ENCODE data around the gene PKD1L1.

PKD1L1 gene

DNA sequence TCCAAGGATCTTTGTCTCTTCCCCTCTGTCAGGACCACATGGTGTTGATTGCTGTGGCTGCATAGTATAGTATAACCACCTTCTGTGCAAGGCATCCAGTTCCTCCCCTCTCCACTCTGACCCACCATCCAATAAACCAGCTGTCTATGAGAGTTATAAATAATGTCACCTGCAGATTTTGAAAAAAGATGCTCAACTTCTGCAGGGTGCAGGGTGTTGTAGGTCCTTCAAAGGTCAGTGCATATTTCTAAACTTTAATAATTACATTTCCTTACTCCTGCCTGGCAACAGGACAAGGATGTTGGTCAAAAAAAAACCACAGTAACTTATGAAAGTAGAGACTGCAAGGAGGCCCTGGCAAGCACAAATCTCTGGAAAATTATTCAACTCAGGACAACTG is 166.2 kb downstream of the PKD1L1 start:
- no peak overlapping the region for H3K9ac ChIP-seq (ENCODE audit: insufficient read length, low read depth)
- DNase-seq (ENCODE audit: low read depth, low spot score), result no peak
- TF ChIP-seq SUZ12 (IDR thresholded peaks at IDR 0.05; ENCODE audit: extremely low read depth, insufficient read depth, insufficient read length), result no peak
- no peak for TF ChIP-seq ZNF274 (IDR thresholded peaks at IDR 0.05; ENCODE audit: low read depth, low read length)

DNA sequence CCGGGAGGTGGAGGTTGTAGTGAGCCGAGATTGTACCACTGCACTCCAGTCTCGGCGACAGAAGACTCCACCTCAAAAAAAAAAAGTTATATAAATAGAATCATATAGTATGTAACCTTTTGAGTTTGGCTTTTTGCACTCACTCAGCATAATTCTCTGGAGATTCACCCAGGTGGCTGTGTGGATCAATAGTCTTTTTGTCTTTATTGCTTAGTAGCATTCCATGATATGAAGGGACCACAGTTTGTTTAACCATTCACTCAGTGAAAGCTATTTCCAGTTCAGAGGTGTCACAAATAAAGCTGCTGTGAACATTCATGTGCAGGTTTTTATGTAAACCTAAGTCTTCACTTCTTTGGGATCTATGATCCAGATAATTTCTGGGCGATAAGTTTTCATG is 167.7 kb downstream of the PKD1L1 start:
- Histone ChIP-seq H3K27me3 (ENCODE audit: insufficient read depth, insufficient read length) (no peaks in the 10 kb centered on the region), H3K4me3 (ENCODE audit: insufficient read length, low read depth) (no peak overlapping the region), H3K36me3 (ENCODE audit: insufficient read depth, insufficient read length, low read length) (no peaks in the 10 kb centered on the region), H3K9ac (ENCODE audit: insufficient read length, low read depth) (no peak overlapping the region), H3K4me1 (ENCODE audit: insufficient read depth, insufficient read length) (no peaks in the 10 kb centered on the region), H3K9me3 (ENCODE audit: insufficient read depth, low read length) (peaks cover 8% of the 10 kb centered on the region; the same call in 1 of the 2 replicates)
- TF ChIP-seq SUZ12 (IDR thresholded peaks at IDR 0.05; ENCODE audit: extremely low read depth, insufficient read depth, insufficient read length) (no peak), ZNF274 (IDR thresholded peaks at IDR 0.05; ENCODE audit: low read depth, low read length) (no peak), YY1 (IDR thresholded peaks at IDR 0.05; ENCODE audit: insufficient read depth, insufficient read length) (no peak)
- DNase-seq (ENCODE audit: low read depth, low spot score), result no peak

More for the DNA sequence above, 166.2 kb downstream of the PKD1L1 start:
- no peaks in the 10 kb centered on the region for H3K4me1 ChIP-seq (ENCODE audit: insufficient read depth, insufficient read length)
- peaks cover 7% of the 10 kb centered on the region; the same call in 1 of the 2 replicates for H3K9me3 ChIP-seq (ENCODE audit: insufficient read depth, low read length)
- H3K36me3 ChIP-seq (ENCODE audit: insufficient read depth, insufficient read length, low read length), result no peaks in the 10 kb centered on the region
- H3K27me3 ChIP-seq (ENCODE audit: insufficient read depth, insufficient read length), result no peaks in the 10 kb centered on the region
- H3K4me3 ChIP-seq (ENCODE audit: insufficient read length, low read depth), result no peak overlapping the region

DNA sequence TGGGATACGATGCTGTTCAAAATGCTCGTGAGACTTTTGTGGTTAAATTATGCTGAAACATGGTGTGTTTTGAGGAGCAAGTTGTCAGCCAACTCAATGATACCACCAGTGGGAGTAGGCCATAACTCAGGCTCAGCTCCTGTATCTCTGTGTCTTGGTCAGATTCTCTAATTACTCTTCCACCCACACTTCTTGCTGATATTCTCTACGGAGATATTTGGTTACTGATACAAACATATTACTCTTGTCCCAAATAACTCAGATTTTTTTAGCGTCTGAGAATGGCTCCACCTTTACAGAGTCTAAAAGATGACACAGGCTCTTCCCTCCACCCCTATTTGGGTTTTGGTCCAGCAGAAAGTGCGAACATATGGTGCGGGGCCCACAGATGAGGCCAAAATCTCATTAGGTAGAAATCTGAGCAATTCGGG is 168.9 kb downstream of the PKD1L1 start:
- Histone ChIP-seq H3K4me1 (ENCODE audit: insufficient read depth, insufficient read length) (no peaks in the 10 kb centered on the region), H3K27me3 (ENCODE audit: insufficient read depth, insufficient read length) (no peaks in the 10 kb centered on the region), H3K36me3 (ENCODE audit: insufficient read depth, insufficient read length, low read length) (no peaks in the 10 kb centered on the region), H3K9ac (ENCODE audit: insufficient read length, low read depth) (no peak overlapping the region), H3K4me3 (ENCODE audit: insufficient read length, low read depth) (no peak overlapping the region), H3K9me3 (ENCODE audit: insufficient read depth, low read length) (peaks cover 8% of the 10 kb centered on the region; the same call in 1 of the 2 replicates)
- TF ChIP-seq YY1 (IDR thresholded peaks at IDR 0.05; ENCODE audit: insufficient read depth, insufficient read length) (no peak), ZNF274 (IDR thresholded peaks at IDR 0.05; ENCODE audit: low read depth, low read length) (no peak), SUZ12 (IDR thresholded peaks at IDR 0.05; ENCODE audit: extremely low read depth, insufficient read depth, insufficient read length) (no peak)
- no peak for DNase-seq (ENCODE audit: low read depth, low spot score)

DNA sequence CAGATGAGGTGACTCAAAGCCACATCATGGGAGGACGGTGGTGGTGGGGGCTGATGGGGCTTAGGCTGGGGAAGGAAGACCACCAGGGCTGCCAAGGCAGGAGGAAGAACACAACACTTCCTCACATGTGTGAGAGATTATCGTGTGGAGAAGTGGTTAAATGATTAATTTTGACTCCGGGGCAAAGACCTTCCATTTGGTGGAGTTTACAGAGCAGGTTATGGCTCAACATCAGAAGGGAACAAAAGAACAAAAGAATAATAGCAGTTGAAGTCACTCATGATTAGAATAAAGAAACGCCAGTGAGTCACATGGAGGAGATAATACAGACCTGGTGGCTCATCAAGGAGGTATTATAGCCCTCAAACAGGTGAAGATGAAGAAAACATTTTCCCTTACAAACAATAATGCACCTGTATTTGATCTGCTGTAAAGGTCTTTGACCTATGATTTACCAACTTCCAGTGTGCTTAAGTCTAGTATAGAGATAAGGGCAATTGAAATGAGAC is 170.1 kb downstream of the PKD1L1 start:
- TF ChIP-seq ZNF274 (IDR thresholded peaks at IDR 0.05; ENCODE audit: low read depth, low read length) (no peak), SUZ12 (IDR thresholded peaks at IDR 0.05; ENCODE audit: extremely low read depth, insufficient read depth, insufficient read length) (no peak), YY1 (IDR thresholded peaks at IDR 0.05; ENCODE audit: insufficient read depth, insufficient read length) (no peak)
- Histone ChIP-seq H3K36me3 (ENCODE audit: insufficient read depth, insufficient read length, low read length) (no peaks in the 10 kb centered on the region), H3K4me1 (ENCODE audit: insufficient read depth, insufficient read length) (no peaks in the 10 kb centered on the region), H3K9ac (ENCODE audit: insufficient read length, low read depth) (no peak overlapping the region), H3K9me3 (ENCODE audit: insufficient read depth, low read length) (peaks cover 8% of the 10 kb centered on the region; the same call in 1 of the 2 replicates), H3K27me3 (ENCODE audit: insufficient read depth, insufficient read length) (no peaks in the 10 kb centered on the region), H3K4me3 (ENCODE audit: insufficient read length, low read depth) (no peak overlapping the region)
- no peak for DNase-seq (ENCODE audit: low read depth, low spot score)

DNA sequence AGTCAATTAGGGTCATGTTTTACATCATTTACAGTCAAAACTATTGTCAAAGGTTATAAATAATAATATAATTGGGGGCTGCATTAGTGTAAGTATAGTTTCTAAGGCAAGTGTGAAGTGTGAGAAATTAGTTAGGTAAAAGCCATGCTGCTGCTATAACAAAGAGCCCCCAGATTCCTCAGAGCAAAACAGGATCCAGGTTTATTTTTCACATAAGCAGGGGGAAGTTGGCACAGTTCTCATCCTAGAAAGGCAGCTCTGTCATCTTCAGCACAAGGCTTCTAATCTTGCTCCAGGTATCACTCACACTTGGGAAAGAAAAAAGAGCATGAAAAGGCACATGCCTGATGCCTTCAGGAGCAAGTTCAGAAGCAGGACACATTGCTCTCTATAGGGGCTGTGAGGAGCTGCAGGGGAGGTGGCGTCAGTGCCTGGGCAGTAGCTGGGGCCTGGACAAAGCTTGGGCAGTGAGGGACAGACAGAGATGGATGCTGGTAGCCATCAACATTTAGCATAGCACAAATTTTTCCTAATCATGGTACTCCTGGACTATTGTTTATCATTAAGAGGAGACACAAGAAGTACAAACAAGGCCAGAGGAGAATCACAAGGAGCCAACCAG is 170.6 kb downstream of the PKD1L1 start:
- DNase-seq (ENCODE audit: low read depth, low spot score), result no peak
- no peaks in the 10 kb centered on the region for H3K36me3 ChIP-seq (ENCODE audit: insufficient read depth, insufficient read length, low read length)
- no peak overlapping the region for H3K4me3 ChIP-seq (ENCODE audit: insufficient read length, low read depth)
- H3K9ac ChIP-seq (ENCODE audit: insufficient read length, low read depth), result no peak overlapping the region
- H3K9me3 ChIP-seq (ENCODE audit: insufficient read depth, low read length), result peaks cover 8% of the 10 kb centered on the region; the same call in 1 of the 2 replicates
- TF ChIP-seq ZNF274 (IDR thresholded peaks at IDR 0.05; ENCODE audit: low read depth, low read length) (no peak), YY1 (IDR thresholded peaks at IDR 0.05; ENCODE audit: insufficient read depth, insufficient read length) (no peak), SUZ12 (IDR thresholded peaks at IDR 0.05; ENCODE audit: extremely low read depth, insufficient read depth, insufficient read length) (no peak)
- no peaks in the 10 kb centered on the region for H3K27me3 ChIP-seq (ENCODE audit: insufficient read depth, insufficient read length)
- H3K4me1 ChIP-seq (ENCODE audit: insufficient read depth, insufficient read length), result no peaks in the 10 kb centered on the region

DNA sequence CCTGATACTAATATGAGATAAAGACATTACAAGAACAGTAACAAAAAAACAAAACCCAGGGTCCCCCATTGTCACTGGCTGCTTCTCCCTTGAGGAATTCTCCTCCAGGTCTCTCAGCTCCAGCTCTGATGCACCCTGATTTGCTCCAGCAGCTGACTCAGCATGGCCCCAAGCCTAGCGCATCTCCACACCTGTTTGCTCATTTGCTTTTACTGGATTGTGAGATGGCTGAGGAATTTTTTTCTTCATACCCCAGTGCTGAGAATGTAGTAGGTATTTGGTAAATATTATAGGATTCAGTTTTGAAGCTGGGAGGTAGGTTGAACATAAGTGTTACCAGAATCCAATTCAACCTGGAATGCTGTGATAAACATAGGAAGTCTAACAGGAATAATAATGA is 171.9 kb downstream of the PKD1L1 start:
- peaks cover 8% of the 10 kb centered on the region; the same call in 1 of the 2 replicates for H3K9me3 ChIP-seq (ENCODE audit: insufficient read depth, low read length)
- H3K4me3 ChIP-seq (ENCODE audit: insufficient read length, low read depth), result no peak overlapping the region
- no peaks in the 10 kb centered on the region for H3K4me1 ChIP-seq (ENCODE audit: insufficient read depth, insufficient read length)
- DNase-seq (ENCODE audit: low read depth, low spot score), result no peak
- no peaks in the 10 kb centered on the region for H3K27me3 ChIP-seq (ENCODE audit: insufficient read depth, insufficient read length)
- TF ChIP-seq ZNF274 (IDR thresholded peaks at IDR 0.05; ENCODE audit: low read depth, low read length), result no peak
- no peak overlapping the region for H3K9ac ChIP-seq (ENCODE audit: insufficient read length, low read depth)
- H3K36me3 ChIP-seq (ENCODE audit: insufficient read depth, insufficient read length, low read length), result no peaks in the 10 kb centered on the region

DNA sequence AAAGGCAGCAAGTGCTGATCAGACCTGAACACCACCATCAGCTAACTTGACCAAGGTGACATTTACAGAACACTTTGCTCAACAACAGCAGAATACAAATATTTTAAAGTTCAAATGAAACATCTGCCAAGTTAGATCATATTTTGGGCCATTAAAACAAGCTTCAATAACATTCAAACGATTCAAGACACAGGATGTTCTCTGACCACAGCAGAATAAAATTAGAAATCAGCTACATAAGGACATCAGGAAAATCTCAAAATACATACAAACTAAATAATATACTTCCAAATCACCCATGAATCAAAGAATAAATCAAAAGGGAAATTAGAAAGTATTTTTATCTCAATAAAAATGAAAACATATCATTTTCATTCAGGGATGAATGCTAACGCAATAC is 173.0 kb downstream of the PKD1L1 start:
- no peak for DNase-seq (ENCODE audit: low read depth, low spot score)
- Histone ChIP-seq H3K27me3 (ENCODE audit: insufficient read depth, insufficient read length) (no peaks in the 10 kb centered on the region), H3K4me3 (ENCODE audit: insufficient read length, low read depth) (no peak overlapping the region), H3K9ac (ENCODE audit: insufficient read length, low read depth) (no peak overlapping the region), H3K36me3 (ENCODE audit: insufficient read depth, insufficient read length, low read length) (no peaks in the 10 kb centered on the region), H3K4me1 (ENCODE audit: insufficient read depth, insufficient read length) (no peaks in the 10 kb centered on the region), H3K9me3 (ENCODE audit: insufficient read depth, low read length) (peaks cover 8% of the 10 kb centered on the region; the same call in 1 of the 2 replicates)
- TF ChIP-seq YY1 (IDR thresholded peaks at IDR 0.05; ENCODE audit: insufficient read depth, insufficient read length) (no peak), ZNF274 (IDR thresholded peaks at IDR 0.05; ENCODE audit: low read depth, low read length) (no peak), SUZ12 (IDR thresholded peaks at IDR 0.05; ENCODE audit: extremely low read depth, insufficient read depth, insufficient read length) (no peak)

All from NT2/D1 (cell line).